Left colon (tissue), 2 donors: ENCODE data around the gene PAQR8. TPM values are rescaled to one million over a fixed set of nuclear protein-coding genes. Genes with fewer than 3 reads are reported as not detected.

Experiments
- ATAC-seq: fragments of 200-7000 bp; cut with Tn5 transposase; one replicate; pipeline ENCODE4 v1.9.1; 2020; ENCODE audit warnings: mild to moderate bottlenecking, moderate library complexity
- DNase-seq, 2 donors: peaks; one replicate each; pipeline ENCODE4 v3.0.0-alpha.2; 2020
- intact Hi-C, 2 donors: fragments of 100-400 bp; cut with DNase I in 1 of 2; cut with micrococcal nuclease in 1 of 2; formaldehyde crosslinking; loops; one replicate each; pipeline versions ENCODE4 v1.11.2 to v1.14.0; 2022; cut with DNase I, micrococcal nuclease
- total RNA-seq, 2 donors: library from RNA; stranded (reverse); fragmentation: NEBNext Ultra II Directional; extraction: Animal tissue kit (Norgen Biotek cat#: 25700); gene quantifications; one replicate each; pipeline ENCODE4 v1.2.1, GENCODE V29; 2021
- donor health status: DM: no; HTN: no; CAD: no.
- donor health status: DM: yes; HTN: yes; CAD: no.

The PAQR8 gene
- total RNA-seq, 2 donors from 2014 or later = 152 to 158 TPM

DNA sequence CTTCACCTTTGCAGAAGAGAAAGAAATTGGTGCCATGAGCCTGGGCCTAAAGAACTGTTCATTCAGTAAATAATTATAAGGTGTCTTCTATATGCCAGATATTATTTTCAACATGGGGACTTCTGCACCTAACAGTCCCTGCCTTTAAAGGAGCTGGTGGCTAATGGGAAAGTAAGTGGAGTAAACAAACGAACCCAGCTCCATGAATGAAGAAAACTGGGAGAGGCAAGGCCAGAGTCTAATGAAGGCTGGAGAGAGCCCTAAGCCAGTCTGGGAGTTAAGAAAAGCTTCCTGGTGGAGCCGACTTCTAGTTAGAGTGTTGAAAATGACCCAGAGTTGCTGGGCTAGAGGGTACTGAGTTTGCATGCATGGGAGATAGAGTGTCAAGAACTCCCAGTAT, 34.0 kb downstream of the PAQR8 start:
- intact Hi-C loops = no loop called here
- DNase-seq = no peak
- ATAC-seq = peak; percentile 46

DNA sequence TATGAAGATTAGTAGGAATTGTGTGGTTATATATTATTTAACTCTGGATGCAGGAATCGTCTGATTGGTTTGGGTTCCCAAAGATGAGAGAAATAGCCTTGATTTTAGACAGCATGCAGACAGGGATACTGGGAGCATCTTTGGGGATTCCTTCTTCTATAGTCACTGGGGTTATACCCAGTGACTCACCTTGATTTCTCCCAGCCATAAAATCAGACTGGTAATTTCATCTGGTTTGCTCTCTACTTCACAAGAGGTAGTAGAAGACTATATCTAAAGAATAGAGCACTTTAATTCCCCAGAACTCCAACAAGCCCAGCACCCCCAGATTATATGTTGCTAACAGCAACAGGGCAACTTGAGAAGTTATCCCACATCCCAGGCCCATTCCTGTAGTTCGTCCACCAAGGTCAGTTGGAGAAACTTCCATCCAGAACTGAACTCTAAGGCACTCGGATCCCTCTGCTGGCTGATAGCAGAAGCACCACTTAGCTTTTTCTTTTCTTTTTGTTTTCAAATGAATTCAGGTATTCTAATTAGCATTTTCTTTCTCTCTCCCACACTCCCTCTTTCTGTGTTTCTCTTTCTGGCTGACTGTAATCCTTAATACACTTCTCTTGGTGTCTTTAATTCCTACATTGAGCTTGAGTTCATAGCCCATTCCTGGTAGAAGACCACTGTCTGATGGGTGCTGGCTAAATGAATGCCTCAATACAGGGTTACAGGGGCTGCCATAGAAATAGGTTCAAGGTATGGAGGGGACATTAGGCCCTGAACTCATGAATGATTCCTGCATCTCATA, 37.8 kb downstream of the PAQR8 start:
- intact Hi-C loops = loop anchor here in 1 of 2 donors (5.0 kb wide), 1 partner anchor 112 kb away; no protein-coding TSS in a partner anchor
- ATAC-seq (peak; percentile 53), DNase-seq (peak in 1 of 2 donors; percentile 39)

DNA sequence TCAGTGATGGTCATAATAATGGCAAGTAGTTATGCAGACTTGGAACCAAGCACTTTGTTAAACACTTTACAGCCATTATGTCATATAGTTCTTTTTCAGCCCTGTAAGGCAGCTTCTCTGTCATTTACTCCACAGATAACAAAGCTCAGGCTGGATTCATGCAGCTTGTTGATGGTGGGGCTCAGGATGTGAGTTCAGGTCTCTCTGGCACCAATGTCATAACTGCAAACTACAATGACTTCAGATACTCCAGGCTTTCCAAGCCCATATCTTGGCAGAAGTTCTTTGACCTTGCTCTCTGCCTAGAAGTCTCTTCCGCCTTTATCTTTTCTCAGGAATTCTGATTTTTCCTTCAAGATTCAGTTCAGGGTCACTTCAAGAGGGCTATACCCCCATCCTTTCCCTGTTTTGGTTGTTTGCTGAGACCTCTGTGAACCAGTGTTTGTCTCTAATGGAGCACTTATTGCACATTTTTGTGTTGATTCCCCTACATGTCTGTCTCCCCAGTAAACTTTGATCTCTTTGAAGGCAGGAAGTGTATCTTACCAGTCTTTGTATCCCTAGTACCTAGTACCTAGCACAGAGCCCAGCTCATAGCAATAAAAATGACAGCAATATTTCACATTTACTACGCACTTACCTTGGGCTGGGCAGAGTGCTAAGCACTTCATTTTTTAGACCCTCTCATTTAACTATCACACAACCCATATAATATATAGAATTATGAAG, 38.5 kb downstream of the PAQR8 start:
- intact Hi-C loops = loop anchor here in 1 of 2 donors (5.0 kb wide), 1 partner anchor 113 kb away; no protein-coding TSS in a partner anchor
- no peak for DNase-seq
- peak; percentile 68 for ATAC-seq

DNA sequence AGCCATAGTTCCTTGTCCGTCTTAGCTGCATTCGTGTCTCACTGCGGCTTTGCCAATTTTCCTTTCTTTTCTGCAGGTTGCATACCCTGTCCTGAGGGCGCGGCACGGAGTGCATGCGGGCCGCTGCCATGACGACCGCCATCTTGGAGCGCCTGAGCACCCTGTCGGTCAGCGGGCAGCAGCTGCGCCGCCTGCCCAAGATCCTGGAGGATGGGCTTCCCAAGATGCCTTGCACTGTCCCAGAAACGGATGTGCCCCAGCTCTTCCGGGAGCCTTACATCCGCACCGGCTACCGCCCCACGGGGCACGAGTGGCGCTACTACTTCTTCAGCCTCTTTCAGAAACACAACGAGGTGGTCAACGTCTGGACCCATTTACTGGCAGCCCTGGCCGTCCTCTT, 41.1 kb downstream of the PAQR8 start:
- DNase-seq = no peak
- ATAC-seq = no peak
- intact Hi-C loops = loop anchor here in 1 of 2 donors (5.0 kb wide), 1 partner anchor 116 kb away; no protein-coding TSS in a partner anchor

DNA sequence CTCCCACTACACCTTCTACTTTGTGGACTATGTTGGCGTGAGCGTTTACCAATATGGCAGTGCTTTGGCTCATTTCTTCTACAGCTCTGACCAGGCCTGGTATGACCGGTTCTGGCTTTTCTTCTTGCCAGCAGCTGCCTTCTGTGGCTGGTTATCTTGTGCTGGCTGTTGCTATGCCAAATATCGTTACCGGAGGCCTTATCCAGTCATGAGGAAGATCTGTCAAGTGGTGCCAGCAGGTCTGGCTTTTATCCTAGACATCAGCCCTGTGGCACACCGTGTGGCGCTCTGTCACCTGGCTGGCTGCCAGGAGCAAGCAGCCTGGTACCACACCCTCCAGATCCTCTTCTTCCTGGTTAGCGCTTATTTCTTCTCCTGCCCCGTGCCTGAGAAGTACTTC, 41.7 kb downstream of the PAQR8 start:
- ATAC-seq (peak; percentile 83), DNase-seq (peak; percentile 85 to 89)
- intact Hi-C loops = loop anchor here in 1 of 2 donors (5.0 kb wide), 1 partner anchor 116 kb away; no protein-coding TSS in a partner anchor

DNA sequence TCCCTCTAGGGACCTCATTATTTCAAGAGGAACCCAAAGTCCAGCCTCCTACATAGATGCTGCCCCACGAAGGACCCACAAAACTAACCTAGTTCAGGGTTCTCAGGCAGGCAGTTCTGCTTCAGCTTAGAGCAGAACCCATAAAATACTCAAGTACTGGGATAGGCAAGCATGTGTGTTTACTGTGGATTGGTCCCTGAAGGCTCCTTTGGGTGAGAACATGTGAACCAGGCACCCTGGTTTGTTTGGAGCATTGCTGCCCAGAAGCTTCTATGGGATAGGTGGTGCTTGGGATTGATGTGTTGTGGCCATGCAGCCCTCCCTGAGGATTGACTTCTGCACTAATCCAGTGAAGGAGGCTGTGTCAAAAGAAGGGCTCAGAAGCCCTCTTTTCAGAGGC, 43.3 kb downstream of the PAQR8 start:
- intact Hi-C loops = no loop called here

DNA sequence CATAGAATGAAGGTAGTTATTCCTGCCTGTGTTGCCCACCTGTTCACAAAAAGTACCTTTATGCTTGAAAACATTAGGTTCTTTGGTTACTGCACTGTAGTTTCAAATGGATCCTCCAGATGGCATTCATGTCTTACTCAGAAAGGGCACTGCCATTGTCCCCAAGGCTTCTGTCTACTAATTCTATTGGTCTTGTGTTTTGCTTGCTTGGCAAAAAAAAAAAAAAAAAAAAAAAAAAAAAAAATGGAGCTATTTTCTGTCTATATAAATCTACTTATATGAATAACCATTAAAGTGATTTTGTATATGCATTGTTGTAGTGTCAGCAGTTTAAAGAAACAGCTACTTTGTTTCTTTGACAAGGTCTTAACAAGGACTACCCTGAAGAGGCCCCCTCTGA, 45.5 kb downstream of the PAQR8 start:
- no peak for ATAC-seq
- intact Hi-C loops = no loop called here
- no peak for DNase-seq

More for the DNA sequence above, 43.3 kb downstream of the PAQR8 start:
- ATAC-seq = no peak
- no peak for DNase-seq

DNA sequence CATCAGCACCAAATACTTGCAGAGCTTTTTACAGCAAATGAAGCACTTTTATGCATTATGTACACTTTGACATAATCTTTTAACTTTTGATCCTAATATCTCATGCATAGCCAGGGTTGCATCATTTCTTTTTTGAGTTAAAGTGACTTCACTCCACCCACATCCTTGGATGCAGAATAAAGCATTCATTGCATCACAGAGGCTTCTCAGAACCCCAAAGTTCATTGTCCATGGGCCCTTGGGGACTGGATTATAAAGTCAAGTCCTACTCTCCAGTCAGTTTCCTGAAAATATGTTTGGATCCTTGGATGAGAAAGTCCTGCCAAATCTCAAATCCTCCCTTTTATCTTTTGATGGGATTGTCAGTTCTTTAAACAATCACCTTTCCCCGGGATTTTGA, 47.5 kb downstream of the PAQR8 start:
- no peak for ATAC-seq
- intact Hi-C loops = no loop called here

DNA sequence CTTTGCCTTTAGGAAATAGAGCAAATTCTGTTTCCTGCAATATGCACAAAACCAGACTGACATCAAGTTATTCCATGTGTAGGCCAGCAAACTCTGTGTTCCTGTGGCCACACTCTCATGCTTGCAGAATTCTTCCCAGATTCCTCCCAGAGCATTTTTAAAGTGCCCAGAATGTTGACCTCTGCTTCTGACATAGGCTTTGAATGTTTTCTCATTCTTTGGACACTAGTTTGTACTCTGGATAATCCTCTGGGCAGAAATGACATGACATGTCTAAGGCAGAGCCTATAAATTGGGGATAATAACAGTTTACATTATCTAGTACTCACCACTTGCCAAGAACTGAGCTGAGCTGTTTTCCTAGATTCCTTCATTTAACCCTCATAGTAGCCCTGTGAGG, 49.0 kb downstream of the PAQR8 start:
- ATAC-seq (peak; percentile 9), DNase-seq (no peak)
- intact Hi-C loops = no loop called here

More for the DNA sequence above, 47.5 kb downstream of the PAQR8 start:
- no peak for DNase-seq

DNA sequence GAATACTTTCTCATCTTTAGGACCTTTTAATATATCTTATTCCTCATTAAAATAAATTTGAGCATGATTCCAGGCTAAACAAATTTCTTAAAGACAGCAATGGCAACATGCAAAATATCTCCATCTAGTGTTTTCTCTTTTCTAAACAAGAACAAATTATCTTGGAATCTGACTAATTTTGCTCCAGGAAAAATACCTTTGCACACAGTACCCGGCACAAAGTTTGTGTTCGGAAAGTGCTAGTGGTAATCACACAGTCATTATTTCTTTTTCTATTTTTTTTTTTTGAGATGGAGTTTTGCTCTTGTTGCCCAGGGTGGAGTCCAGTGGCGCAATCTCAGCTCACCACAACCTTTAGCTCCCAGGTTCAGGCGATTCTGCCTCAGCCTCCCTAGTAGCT, 50.0 kb downstream of the PAQR8 start:
- intact Hi-C loops = no loop called here
- ATAC-seq (no peak), DNase-seq (no peak)

DNA sequence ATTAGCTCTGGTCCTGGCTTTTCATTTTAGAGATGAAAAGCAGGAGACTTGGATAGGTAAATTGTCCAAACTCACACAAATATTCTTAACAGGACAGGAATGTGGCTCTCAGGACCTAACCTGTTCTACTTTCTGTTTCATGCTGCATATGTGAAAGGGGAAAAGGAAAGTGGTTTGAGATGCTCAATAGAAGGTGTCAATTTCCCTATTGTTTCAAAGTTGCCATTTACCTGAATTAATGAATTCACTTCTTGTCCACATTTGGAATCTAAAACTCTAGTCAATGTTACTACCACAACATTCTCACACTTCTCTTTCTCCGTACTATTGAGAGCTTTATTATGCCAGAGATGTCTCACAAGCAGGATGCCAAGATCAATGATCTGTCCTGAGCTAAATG, 53.4 kb downstream of the PAQR8 start:
- intact Hi-C loops = loop anchor here (2.0 to 5.0 kb wide), 3 partner anchors 182 to 247 kb away; no protein-coding TSS in a partner anchor
- no peak for DNase-seq
- ATAC-seq = no peak

DNA sequence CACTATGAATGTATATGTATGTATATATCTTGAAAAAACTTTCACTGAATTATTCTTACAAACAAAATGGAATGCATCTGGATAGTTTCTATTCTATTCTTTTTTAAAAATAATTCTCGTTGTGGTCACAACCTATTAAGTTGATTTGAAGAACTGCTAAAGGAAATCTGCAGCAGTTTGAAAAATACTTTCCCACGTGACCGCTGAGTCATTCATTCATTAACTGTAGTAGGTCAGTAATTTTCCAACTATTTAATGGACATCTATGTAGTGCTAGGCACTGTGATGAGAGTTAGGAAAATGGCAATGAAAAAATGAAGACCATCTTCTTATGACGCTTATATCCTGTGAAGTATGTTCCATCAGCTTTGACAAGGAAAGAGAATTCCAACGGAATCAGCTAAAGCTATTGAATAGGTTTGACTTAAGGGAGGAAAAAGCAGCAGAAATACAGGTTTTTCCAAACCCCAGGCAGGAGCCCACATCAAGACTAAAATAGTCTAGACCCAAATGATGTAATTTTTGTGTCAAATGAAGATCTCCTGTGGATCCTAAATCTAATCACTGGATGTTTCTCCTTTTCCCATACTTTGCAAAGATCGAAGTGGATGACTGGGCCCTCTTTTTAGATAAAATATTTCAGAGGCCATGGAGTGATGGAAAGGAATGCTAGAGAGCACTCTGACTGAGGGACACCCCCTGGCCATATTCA, 54.1 kb downstream of the PAQR8 start:
- DNase-seq (no peak), ATAC-seq (no peak)
- intact Hi-C loops = loop anchor here (2.0 to 5.0 kb wide), 3 partner anchors 181 to 246 kb away; no protein-coding TSS in a partner anchor

DNA sequence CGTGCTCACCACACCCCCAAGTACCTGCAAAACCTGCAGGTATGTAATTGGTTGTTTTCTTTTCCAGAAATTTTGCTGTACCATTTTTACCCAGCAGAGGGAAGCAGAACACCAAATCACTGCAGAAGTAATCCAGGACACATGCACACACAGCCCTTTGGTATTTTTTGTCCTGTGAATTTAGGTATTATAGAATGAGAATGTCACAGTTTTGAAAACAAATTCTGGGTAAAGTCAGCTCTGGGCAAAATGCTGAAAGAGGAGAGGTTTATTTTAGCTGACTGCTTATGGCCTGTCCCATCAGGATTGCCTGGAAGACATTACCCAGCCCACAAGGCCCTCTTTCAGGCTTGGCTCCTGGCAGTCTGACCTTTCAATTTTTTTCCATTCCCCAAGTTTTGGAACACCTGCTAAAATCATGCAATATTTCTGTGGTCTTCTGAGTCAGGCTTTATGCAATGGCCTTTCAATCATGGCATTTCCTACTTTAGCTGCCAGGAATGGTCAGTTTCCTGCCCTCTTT, 54.7 kb downstream of the PAQR8 start:
- no peak for DNase-seq
- peak; percentile 24 for ATAC-seq
- intact Hi-C loops = loop anchor here (5.0 kb wide), 2 partner anchors 181 to 246 kb away; no protein-coding TSS in a partner anchor

DNA sequence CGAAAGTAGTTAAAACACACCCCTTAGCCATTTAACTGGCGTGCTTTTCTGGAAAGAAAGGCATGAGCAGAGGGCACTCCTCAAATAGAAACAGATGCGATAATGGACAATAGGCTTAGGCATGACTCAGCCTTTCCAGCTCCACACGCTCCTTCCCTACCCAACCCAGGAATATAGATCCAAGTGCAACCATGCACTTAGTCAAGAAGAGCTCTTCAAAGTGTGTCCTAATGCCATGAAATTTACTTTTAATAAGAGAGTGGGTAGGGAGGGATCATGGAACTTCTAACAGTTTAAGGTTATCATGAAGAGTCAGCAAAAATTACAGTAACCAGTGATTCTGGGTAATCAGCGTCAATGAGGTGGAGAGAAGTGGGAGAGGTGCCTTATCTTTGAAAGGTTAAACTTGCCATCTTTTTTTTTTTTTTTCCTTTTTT, 55.7 kb downstream of the PAQR8 start:
- ATAC-seq (no peak), DNase-seq (no peak)
- intact Hi-C loops = loop anchor here (5.0 kb wide), 2 partner anchors 180 to 245 kb away; no protein-coding TSS in a partner anchor

DNA sequence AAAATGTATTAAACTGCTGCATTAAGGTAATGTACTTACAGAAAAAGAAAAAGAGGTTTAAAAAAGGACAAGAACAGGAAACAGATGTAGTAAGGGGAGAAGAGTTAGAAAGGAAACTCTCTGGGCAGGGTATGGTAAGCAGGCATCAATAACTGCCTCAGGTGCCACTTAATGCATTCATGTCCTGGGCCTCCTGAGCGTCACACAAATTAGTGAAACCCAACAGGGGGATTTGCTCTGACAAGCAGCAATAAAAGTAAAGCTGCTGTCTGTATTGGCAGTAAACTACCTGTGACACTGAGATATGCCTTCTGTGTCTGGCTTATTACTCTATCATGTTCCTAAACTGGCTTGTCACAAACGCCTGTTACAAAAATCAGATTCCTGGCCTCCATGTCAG, 56.7 kb downstream of the PAQR8 start:
- intact Hi-C loops = loop anchor here (5.0 kb wide), 2 partner anchors 179 to 244 kb away; no protein-coding TSS in a partner anchor
- no peak for DNase-seq
- ATAC-seq = no peak

DNA sequence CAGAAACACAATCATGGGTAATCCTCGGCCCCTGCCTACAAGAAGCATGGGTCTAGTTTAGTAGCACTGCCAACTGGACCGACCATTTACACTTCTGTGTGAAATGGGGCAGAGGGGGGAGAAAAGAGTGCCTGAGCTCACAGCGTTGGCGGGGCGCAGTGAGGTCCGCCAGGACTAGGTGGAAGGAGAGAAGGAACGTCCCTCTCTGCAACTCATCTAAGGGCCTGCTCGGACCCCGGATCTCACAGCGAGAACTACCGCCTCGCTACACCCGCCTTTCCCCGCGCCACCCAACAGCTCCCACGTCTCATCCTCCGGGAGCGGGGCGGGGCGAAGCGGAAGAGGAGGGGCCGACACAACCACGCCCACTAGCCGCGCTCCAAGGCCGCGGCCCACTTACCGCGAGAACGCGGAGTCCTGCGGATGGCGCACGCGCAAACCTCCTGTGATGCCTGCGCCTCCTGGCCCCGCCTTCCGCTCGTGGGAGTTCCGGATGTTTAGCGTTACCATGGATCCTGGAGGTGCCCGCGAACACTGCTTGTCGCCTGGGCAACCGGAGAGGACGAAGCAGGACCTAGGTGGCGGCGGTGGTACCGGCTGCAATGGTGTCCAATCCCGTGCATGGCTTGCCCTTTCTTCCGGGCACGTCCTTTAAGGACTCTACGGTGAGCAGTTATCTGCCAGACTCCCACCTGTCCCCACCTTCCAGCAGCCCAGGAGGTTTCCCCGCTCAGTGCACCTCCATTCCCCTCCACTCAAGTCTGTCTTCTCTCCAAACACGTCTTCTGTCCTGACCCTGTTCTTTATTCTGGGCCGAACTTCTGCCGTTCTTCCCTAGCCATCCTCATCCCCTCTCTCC, 58.1 kb downstream of the PAQR8 start, which contains the start of gene EFHC1:
Gene EFHC1, plus strand, starts transcription at position 534 of the 859 bp plus-strand sequence. Its CDS starts 69 bp downstream, at position 603.
- intact Hi-C loops = loop anchor here (5.0 to 10.0 kb wide), 4 partner anchors 95 to 242 kb away; partner anchors contain the start of gene TRAM2 (in 1 of the 2)
- ATAC-seq (peak; percentile 97), DNase-seq (peak; percentile 98 to 99)

DNA sequence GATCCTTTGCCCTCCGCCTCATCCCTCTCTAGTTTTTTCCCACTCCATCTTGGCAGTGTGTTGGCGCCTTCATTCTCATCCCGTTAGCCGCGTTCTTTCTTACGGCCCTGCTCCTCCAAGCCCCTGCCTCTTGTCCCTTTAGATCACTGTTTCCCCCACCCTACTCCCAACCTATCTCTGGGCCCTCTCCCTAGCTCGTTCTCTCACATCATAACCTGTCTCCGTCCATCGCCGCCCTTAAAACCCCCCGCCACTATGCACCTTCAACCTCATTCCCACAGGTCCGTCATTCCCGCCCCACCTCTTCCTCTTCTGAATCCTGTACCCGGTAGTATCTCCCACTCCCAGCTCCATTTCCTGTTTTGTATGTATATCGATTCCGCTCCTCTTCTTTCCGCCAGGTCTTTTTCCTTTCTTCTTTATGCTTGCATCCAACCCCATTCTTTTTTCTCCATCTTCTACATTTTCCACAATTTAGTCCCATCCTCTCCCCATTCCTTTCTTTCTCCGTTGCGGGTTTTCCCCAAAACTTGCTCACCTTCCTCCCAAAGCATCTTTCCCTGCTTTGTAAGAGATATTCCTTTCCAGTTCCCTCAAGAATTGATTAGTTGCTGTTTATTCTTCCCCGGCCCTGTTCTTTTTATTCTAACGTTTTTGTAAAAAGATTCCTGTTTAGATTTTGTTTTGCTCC, 58.9 kb downstream of the PAQR8 start:
- ATAC-seq (peak; percentile 16), DNase-seq (peak in 1 of 2 donors; percentile 30)
- intact Hi-C loops = loop anchor here in 1 of 2 donors (5.0 to 10.0 kb wide), 2 partner anchors 94 to 156 kb away; partner anchors contain the start of gene TRAM2
